HG02852 (cell line): ENCODE results near the gene TMEM182.

Experiments
- ATAC-seq: cut with Tn5 transposase; IDR thresholded peaks from one replicate; pipeline ENCODE4 v1.9.1; 2021; ENCODE audit warnings: mild to moderate bottlenecking, moderate library complexity; ENCODE audit not compliant: unreplicated experiment

TMEM182 gene

GRCh38 chr2:102801098-102801718, 39.4 kb downstream of the TMEM182 start:
- no peak for ATAC-seq

GRCh38 chr2:102801858-102802699, 40.2 kb downstream of the TMEM182 start:
- ATAC-seq: no peak

GRCh38 chr2:102803041-102803896, 41.4 kb downstream of the TMEM182 start:
- ATAC-seq: no peak

GRCh38 chr2:102803897-102804217, 42.0 kb downstream of the TMEM182 start:
- ATAC-seq: no peak

GRCh38 chr2:102806250-102806837, 44.5 kb downstream of the TMEM182 start:
- peak; percentile 86 for ATAC-seq

GRCh38 chr2:102809291-102810189, 47.7 kb downstream of the TMEM182 start:
- no peak for ATAC-seq

GRCh38 chr2:102815285-102815684, 53.5 kb downstream of the TMEM182 start:
- no peak for ATAC-seq

- ATAC-seq: no peak
These were observed 65.1 kb downstream of the TMEM182 start for GRCh38 chr2:102826904-102827303.

GRCh38 chr2:102832789-102833188, 71.0 kb downstream of the TMEM182 start:
- no peak for ATAC-seq

- no peak for ATAC-seq
These were observed 72.9 kb downstream of the TMEM182 start for GRCh38 chr2:102834523-102835273.

- no peak for ATAC-seq
These were observed 75.9 kb downstream of the TMEM182 start for GRCh38 chr2:102837626-102838198.

- ATAC-seq: no peak
These were observed 78.0 kb downstream of the TMEM182 start for GRCh38 chr2:102839668-102840388.

GRCh38 chr2:102841107-102841840, 79.4 kb downstream of the TMEM182 start:
- peak; percentile 77 for ATAC-seq

GRCh38 chr2:102843764-102844443, 82.1 kb downstream of the TMEM182 start:
- no peak for ATAC-seq

- ATAC-seq: no peak
These were observed 83.1 kb downstream of the TMEM182 start for GRCh38 chr2:102844911-102845310.

- ATAC-seq: no peak
These were observed 86.6 kb downstream of the TMEM182 start for GRCh38 chr2:102848366-102848839.

- ATAC-seq: no peak
These were observed 89.1 kb downstream of the TMEM182 start for GRCh38 chr2:102850888-102851287.
